KG1 (cell line): ENCODE results near the gene NAALADL2.
"Not testable (repeated sequence)": the region's sequence is repeated elsewhere in the genome, so short reads cannot be mapped to it uniquely, and the experiment has no call there.

ENCODE experiments used
- DNase-seq: peaks from one replicate; lab custom pipeline; 2025; lab: John Stamatoyannopoulos, UW

Gene NAALADL2

DNA sequence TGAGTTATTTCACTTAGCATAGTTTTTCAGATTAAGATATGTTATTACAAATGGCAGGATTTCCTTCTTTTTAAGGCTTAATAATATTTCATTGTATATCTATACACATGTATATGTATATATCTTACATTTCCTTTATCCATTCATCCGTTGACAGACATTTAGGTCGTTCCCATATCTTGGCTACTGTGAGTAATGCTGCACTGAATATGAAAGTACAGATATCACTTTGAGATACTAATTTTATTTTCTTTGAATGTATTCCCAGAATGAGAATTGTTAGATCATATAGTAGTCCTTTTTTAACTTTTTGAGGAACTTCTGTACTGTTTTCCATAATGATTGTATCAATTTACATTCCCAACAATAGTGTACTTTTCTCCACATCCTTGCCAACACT lies 270.4 kb downstream of the NAALADL2 start:
- no peak for DNase-seq

DNA sequence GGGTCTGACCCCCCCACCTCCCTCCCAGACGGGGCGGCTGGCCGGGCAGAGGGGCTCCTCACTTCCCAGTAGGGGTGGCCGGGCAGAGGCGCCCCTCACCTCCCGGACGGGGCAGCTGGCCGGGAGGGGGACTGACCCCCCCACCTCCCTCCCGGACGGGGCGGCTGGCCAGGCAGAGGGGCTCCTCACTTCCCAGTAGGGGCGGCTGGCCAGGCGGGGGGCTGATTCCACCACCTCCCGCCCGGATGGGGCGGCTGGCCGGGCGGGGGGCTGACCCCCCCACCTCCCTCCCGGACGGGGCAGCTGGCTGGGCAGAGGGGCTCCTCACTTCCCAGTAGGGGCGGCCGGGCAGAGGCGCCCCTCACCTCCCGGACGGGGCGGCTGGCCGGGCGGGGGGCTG lies 272.7 kb downstream of the NAALADL2 start:
- DNase-seq = not testable (repeated sequence)

GRCh38 chr3:175132706-175133105 lies 273.6 kb downstream of the NAALADL2 start:
- not testable (repeated sequence) for DNase-seq

DNA sequence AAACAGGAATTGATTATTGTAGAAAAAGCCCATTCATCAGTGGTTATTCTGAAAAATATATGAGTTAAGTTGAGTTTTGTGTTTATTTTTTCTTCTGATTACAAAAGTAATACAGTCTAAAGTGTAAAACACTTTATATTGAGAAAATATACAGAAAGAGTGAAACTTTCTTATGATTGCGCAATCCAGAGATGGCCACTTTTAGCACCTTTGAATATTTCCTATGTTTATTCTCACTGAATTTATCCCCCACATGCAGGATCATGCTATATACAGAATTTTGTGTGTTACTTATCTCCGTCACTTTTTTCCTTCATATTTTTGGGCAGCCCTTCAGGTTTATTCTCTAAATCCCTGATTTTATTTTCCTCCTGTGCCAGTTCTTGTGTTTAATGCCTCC lies 285.2 kb downstream of the NAALADL2 start:
- DNase-seq = no peak

- no peak for DNase-seq
Measured at GRCh38 chr3:175146258-175146657, 287.1 kb downstream of the NAALADL2 start.

DNA sequence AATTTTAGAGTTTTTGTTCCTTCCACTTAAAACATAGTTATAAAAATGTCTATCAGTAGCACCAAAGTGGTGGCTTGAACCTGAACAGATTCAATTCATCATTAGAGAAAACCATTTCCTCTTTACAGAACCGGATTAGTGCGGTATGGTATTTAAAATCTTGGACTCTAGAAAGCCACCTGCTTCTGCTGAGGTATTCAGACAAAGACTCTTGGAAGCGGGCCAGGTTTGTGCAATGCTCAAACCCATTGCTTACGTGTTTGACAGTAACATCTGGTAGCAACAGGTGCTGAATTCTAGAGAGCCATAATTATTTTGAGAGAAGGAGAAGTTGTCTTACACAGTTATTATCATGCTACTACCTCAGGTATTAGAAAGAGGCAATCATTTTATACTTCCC lies 290.5 kb downstream of the NAALADL2 start:
- DNase-seq = peak; percentile 51

DNA sequence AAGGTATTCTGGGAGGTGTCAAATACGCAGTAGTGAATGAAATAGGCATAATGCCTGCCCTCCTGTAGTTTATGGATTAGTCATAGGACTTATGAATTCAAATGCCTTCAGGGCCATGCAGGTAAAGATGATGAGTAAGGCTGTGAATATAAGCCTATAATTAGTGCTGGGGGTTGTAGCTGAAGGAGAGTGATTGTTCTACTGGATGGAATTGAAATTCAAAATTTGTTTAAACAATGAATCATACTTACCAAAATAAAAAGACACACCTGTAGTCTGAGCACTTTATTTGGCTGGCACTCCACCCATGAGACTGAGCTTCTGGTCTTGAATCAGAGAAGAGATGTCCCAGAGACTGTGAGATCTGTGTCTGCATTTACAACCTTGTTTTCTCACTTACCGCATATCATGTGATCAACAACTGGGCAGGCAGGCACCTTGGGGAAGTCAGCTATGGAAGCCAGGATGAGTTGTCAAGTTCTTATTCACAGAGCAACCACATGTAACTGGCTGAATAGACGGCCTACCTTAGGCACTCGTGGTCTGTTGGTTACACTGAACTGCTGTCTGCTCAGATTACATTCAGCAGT lies 291.8 kb downstream of the NAALADL2 start:
- DNase-seq = no peak

DNA sequence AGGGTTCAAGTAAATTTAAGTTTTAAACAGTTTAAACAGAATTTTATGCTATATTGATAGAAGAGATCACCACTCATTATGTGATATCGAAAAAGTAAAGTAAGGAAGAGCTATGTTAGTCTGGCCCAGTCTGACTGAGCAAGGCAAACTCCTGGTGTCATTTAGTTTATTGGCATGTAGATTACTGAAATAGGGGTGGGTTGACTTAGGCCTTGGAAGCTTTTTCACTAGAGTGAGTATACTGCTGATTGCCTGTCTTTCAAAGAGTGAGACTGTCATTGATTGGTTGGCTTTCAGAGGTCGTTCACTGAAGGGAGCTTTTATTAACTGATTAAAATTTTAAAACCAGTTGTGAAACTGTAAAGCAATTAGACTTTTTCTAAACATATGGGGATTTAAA lies 294.5 kb downstream of the NAALADL2 start:
- no peak for DNase-seq

GRCh38 chr3:175155172-175155571 lies 296.0 kb downstream of the NAALADL2 start:
- DNase-seq = no peak

GRCh38 chr3:175159202-175159601 lies 300.1 kb downstream of the NAALADL2 start:
- DNase-seq = no peak

GRCh38 chr3:175161291-175161690 lies 302.2 kb downstream of the NAALADL2 start:
- DNase-seq = no peak

DNA sequence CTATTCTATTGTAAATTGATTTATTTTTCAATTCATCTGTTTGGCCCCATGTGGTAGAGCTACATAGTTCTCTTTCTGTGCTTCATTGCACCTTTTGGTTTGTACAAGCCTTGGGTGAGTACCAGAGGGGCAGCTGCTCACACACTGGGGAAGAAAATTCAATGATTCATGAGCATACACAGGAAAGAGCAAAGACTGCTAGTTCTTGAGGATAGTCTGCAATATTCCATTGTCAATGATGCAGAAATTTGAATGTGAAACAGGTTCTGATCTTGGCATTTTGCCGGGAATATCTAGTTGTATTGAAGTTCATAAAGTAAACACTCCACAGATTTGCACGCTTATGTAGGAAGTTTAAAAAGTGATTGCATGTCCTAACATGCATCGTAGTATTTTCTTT lies 304.6 kb downstream of the NAALADL2 start:
- no peak for DNase-seq

- not testable (repeated sequence) for DNase-seq
Measured at GRCh38 chr3:175173117-175173516, 314.0 kb downstream of the NAALADL2 start.

DNA sequence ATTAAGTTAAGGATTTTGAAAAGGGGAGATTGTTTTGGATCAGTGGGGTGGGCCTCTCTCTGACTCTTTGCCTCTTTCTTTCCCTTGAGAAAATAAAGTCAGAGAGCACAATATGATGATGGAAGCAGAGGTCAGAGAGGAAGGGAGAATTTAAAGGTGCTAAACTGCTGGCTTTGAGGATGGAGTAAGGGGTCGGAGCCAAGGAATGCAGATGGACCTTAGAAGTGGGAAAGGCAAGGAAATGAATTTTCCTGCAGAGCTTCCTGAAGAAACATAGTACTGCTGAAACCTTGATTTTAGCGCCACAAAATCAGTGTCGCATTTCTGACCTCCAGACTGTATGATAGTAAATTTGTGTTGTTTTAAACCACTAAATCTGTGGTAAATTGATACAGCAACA lies 317.4 kb downstream of the NAALADL2 start:
- DNase-seq = no peak

DNA sequence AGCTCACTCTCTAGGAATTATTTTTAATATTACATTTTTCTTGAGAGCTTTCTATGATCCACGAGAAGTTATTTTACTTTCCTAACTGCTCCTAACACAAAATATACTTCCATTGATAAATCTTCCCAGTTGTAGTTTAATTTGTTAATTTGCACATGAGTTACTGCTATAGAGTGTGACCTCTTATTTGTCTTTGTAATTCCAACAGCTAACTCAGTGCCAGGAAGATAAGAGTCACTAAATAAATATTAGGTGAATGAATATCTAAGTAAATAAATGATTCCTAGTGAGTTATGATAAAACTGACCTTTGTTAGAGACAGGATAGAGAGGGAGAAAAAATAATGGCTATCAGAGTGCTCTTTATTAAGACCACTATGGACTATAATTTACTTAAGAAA lies 319.9 kb downstream of the NAALADL2 start:
- DNase-seq = no peak

DNA sequence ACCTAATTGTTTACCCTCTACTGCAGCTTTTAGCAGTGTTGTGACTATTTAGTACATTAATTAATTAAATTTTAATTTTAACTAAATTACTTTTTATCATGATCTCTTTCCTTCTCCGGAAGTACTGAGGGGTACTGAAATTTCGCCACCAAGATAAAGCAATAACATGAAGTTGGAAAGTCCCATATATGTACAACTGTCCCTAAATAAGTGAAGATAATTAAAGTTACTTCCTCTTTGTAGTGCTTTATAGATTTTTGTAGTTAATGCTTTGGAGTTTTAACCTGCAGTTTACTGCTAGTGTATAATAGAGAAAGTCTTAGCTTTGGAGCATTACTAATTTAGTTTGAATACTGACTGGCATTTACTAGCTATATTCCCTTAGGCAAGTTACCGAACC lies 325.3 kb downstream of the NAALADL2 start:
- no peak for DNase-seq

DNA sequence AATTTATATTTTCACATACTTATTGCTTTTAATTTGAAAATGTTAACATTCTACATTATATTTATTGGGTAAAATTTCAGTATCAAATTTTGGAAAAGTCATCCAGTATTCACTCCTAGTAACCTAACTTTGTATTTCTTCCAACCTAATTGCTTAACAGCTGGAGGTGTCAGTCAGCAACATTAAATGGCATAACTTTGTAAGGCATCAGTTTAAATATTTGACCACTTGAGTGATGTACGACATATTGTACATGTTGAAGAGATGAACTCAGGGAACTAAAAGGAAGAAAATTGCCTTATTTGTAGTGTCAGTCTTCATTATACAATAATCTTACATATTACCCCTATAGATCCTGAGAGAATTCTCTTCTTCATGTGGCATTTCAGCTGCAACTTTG lies 326.8 kb downstream of the NAALADL2 start:
- DNase-seq = no peak

DNA sequence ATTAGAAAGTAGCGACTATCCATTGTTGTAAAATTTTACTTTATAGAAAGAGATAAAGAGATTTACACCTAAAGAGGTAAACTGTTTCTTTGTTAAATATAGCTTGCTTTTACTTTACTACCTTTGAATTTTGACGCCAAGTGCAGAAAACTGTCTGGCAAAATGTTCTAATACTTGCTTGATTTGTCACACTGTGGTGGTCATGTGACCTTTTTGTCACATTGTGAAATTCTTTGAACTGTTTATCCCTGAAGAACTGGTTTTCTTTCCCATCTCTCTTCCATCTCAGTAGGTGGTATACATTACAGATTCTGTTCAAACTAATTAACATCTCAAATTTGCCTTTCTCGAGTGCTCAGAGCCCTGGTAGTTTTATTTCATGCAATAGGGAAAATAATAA lies 327.4 kb downstream of the NAALADL2 start:
- no peak for DNase-seq

GRCh38 chr3:175187586-175187985 lies 328.5 kb downstream of the NAALADL2 start:
- no peak for DNase-seq

DNA sequence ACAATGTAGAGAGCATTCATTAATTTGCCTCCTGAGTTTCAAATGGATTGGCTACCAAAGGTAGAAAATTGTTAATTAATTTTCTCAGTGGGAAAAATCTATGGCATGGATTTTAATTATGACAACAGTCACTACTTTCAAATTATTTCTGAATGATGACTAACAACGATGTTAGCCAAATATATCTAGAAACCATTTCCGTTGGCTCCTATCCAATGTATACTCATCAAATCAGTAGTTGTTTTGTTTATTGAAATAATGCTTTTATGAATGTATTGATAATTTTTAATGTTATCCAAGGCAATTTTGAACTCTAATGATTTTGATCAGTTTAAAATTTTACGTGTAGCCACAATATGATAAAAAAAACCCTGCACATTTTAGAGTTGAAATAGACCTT lies 333.4 kb downstream of the NAALADL2 start:
- DNase-seq = no peak

DNA sequence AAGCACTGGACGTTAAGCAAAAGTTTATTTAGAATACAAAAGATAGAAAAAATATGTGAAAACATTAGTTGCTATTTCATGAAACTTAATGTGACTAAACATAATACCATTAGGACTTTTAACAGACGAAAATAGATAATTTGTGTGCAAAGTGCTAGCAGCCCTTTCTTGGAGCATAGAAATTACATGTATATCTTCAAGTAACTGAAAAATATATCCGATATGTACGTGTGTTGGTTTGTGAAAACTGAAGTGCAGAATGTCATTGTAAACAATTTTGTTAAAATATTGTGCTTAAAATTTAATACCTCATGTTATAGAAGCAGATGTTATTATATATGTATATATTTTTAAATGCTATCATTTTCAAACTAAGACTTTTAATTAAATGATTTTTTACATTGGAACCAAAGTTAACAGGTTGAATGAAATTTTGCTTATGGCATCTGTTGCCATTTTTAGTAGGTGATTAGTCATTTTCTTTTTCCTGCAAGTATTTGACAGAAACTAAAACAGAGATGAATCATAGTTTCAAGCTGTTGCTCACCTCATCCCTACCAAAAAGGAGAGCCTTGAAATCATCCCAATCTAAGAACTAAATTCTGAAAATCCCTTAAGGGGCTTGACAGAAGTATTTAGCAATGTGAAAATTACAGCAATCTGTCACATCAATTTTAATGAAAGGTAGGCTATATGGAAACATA lies 334.8 kb downstream of the NAALADL2 start:
- no peak for DNase-seq

DNA sequence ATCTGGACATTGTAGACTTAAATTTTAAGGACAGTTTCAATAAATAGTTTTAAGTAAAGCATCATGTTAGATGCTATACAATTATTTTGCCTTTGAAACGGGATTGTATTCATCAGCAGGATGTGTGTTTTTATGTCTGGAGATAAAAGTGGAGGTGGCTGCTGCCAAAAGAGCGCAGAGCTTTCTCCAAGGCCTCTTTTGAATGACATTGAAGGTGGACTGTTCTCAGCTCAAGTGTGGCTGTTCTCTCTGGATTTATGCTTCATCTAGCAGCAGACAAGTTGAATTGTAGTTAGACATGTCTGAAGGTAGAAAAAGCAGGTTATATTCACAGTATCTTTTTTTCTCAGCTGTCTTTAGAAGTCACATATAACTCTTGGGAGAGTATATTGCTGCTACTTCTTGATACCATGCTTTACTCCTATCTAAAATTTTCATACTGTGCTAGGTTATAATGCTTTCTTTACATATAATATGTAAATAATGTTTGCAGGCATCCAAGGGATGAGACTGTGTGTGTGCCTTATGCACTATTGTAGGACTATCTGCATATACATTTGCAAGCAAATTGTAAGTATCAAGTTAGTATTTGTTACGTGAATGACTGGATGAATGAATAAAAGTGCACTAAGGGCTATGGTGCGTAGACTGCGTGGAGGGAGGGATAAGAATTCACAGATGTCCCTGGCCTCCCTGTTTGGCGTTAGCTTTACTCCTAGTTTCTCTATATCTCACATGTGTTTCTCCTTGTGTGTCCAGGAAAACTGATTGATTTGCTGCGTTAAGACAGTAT lies 340.1 kb downstream of the NAALADL2 start:
- DNase-seq = no peak

GRCh38 chr3:175199961-175200360 lies 340.8 kb downstream of the NAALADL2 start:
- DNase-seq = no peak
